GM19035 (cell line): ENCODE measurements around the gene DNMT3A.
A peak's percentile ranks its signal among the peaks of the same experiment; 100 is the strongest.

Experiments
- ATAC-seq: cut with Tn5 transposase; IDR thresholded peaks from one replicate; pipeline ENCODE4 v1.9.1; 2021; ENCODE audit not compliant: unreplicated experiment

Gene DNMT3A

GRCh38 chr2:25347205-25347815, 5.6 kb upstream of the DNMT3A start:
- no peak for ATAC-seq

GRCh38 chr2:25343187-25343825, 1.6 kb upstream of the DNMT3A start:
- no peak for ATAC-seq

DNA sequence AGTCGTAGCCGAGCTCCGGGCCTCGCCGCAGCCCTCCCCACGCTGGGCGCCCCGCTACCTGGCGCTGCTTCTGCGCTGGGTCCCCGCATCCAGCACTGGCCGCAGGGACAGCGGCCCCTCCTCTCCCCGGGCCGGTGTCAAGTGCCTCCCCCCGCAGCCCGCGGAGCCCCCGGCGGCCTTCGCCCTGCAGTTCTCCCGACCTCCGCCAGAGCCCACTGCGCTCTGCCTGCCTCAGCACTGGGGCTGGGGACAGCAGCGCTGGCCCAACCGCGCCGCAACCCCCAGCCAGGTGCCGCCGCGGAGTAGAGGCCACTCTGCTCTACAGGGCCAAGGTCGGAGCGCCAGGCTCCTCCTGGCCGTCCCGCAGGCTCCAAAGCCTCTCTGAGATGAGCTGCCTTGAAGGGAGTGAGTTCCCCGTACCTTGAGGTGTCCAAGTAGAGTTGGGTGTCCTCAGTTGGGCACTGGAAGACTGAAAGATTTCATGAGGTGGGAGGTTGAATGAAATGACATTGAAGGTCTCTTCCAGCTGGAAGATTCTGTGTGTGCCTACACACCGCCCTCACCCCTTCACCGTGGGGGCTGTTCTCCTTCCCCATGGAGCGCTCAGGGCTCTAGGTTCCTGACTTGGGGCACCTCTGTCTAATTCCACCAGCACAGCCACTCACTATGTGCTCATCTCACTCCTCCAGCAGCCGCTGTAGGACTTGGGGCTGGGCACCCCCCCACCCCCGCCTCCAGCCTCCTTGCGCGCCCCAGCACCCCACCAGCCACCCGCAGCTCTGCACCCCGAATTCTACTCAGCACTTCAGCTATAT, 854 bp upstream of the DNMT3A start:
- ATAC-seq: peak; percentile 68

DNA sequence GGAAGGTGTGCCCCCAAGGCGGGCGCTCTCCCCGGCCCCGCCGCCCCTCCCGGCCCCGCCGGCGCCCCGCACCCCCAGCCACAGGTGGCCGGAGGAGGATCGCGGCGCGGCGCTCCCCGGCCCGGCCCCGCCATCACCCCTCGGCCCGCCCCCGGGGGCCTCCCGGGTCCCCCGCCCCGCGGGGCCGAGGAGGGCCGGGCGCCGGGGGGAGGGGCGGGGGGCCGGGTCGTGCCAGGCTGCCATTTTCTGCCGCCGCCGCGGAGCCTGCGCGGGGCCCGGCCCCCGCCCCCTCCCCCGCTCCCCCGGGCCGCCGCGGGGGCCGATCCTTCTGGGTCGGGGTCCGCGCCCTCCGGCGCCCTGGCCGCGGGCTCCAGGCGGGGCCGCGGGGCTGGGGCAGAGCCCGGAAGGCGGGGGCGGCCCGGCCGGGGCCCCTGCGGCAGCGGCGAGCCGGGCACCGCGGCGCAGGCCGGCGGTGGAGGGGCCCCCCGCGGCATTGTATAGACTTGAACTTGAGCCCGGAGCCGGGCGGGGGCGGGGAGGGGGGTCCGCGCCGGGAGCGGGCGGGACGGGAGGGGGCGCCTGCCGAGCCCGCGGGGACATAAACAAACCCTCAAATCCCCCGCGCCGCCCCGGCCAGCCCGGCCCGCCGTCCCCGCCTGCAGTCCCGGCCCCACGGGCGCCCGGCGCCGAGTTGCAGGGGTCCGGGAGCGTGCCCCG, 556 bp downstream of the DNMT3A start:
- ATAC-seq: peak; percentile 19

DNA sequence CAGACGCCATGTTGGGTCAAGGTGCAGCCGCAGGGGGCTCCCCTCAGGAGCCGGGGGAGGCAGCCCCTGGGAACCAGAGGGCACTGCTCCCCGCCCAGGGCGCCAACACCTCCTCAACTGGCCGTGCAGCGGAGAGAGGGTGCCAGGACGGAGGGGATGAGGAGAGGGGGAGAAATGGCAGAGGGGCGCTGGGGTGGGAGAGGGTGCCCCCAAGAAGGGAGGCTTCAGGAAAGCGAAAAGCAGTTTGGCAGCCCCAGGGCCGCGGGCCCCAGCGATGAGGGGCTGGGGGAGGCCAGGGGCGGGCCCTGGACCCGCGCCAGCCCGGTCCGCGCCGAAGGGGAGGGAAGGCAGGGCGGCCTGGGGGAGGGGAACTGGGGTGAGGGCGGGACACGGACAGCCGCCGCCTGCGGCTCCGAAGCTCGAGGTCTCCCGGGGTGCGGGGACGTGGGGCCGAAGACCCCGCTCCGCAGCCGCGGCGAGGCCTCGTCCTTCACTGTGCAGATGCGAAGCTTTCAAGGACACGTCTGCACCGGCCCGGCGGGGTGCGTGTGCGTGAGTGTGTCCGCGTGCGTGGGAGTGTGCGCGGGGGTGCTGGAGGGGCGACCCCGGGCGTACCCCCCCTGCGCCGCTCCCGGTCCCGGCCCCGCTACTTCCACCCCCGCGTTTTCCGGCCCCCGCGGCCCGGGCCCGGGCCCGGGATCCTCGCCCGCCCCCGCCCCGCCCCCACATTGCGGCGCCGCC, 1.4 kb downstream of the DNMT3A start:
- ATAC-seq: no peak

- ATAC-seq: no peak
Measured at GRCh38 chr2:25339791-25340180, 1.9 kb downstream of the DNMT3A start.

- no peak for ATAC-seq
Measured at GRCh38 chr2:25339211-25339674, 2.5 kb downstream of the DNMT3A start.

DNA sequence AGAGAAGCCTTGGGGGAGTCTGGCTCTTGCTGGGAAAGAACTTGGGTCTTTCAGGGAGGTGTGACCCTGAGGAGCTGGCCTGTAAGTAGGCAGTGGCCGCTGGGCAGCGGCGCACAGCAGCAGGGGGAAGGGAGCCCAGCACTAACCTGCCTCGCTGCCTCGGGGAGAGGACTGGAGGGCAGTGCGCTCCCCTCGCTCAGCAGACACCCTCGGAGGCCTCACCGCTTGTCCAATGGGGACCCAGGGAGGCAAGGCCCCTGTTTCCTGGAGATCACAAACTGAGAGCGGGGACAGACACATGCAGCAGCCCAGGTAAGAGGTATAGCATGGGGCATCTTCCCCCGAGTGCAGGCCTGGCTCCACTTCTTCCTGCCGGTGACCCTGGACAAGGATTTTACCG, 3.3 kb downstream of the DNMT3A start:
- no peak for ATAC-seq

GRCh38 chr2:25337891-25338290, 3.8 kb downstream of the DNMT3A start:
- no peak for ATAC-seq

DNA sequence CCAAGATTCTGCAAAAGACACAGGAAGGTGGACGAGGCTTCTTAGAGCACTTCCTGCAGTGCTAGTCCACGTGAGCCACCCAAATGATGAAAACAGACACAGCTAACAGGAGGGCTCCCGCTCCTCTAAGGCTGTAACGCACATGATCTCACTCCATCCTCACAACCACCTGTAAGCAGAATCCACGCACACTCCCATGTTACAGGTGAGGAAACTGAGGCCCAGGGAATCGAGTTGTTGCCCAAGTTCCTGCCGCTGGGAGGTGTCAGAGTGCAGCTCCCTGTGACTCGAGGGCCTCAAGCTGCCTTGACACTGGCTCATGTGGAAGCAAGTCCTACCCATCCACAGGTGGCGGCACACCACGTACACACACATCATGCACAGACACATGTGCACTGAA, 4.4 kb downstream of the DNMT3A start:
- ATAC-seq: no peak

DNA sequence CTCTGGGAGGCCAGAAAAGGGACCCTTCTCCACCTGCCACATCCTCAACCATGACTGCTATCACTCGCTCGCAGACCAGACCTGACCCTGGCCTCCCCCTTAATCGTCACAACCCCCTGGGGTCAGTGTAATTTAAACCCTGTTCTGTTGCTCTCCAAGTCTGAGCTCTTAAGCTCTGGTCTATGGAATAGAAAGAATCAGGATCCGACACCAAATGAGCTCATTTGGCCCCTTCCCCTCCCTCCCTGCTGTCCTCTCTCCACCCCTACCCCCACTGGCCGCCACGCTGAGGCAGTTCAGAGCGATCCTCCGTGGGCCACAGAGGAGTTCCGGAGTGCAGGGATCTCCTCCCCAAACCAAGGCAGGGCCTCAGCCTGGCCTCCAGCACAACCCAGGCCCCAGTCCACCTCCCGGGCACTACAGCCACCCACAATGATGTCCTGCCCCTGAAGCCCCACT, 5.3 kb downstream of the DNMT3A start:
- no peak for ATAC-seq

GRCh38 chr2:25335971-25336370, 5.8 kb downstream of the DNMT3A start:
- no peak for ATAC-seq

DNA sequence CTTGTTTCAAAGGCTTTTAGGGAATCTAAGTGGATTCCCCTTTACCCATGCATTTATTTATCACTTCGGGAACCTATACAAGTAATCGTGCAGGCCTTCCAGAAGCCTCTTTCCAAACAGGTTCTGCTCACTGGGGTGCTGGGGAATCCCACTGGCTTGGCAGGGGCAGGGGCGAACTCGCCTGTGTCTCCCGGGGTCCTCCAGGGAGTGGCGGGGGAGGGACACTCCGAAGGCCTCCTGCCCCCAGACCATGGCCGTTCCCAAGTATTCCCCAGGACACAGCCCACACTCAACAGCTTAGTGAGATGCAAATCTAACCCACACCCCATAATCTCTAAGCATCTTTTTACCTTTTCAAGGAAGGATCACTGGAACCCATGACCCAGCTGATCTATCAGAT, 6.5 kb downstream of the DNMT3A start:
- no peak for ATAC-seq

GRCh38 chr2:25334482-25334881, 7.2 kb downstream of the DNMT3A start:
- ATAC-seq: no peak

DNA sequence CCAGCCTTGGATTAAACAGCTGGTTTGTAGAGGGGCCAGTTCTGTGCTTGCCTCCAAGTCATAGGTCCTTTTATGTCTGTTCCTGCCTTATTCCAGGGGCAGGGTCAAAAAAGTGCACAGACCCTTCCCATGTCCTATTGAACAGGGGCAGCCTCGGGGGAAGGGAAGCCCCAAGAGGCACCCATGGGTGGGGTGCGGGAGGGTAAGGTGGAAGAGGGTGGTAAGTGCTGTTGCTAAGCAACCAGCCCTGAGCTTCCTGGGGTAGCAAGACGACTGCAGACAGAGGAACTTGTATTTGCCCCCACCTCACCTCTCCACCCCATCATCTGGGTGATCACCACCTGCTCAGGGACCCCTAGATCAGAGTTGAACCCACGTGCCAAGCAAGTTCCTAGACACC, 7.7 kb downstream of the DNMT3A start:
- no peak for ATAC-seq

- ATAC-seq: no peak
Measured at GRCh38 chr2:25332571-25332970, 9.2 kb downstream of the DNMT3A start.

GRCh38 chr2:25331686-25332365, 9.9 kb downstream of the DNMT3A start:
- ATAC-seq: no peak

DNA sequence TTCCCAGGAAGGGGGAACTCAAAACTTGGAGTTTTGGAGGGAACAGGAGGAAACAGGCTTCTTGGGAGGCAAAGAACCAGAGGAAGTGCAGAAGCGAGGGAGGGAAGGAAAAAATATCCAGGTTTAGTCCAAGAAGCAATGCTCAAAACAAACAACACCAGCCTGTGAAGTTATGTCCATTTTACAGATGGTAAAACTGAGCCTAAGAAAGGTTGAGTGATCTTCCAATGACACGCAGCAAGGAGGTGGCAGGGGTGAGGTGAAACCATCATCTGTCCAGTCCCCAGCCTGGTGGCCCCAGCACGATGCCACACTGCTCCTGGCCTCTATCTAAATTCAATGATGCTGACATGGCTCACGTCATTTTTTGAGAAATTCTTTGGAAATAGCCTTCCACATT, 10.8 kb downstream of the DNMT3A start:
- no peak for ATAC-seq

GRCh38 chr2:25330273-25330672, 11.5 kb downstream of the DNMT3A start:
- no peak for ATAC-seq
